Testis (tissue), 2 donors: Measurements from ENCODE around the gene WDR45B.
"Not testable (repeated sequence)": the region's sequence is repeated elsewhere in the genome, so short reads cannot be mapped to it uniquely, and the experiment has no call there.

Experiments
- CTCF ChIP-seq, 3 experiments: fragments of 450-650 bp in 2 of 3; fragments of 200-600 bp in 1 of 3; sonication (generic) in 1 of 3; IDR thresholded peaks; one replicate each; pipeline ENCODE4 v1.5.1; 2016 to 2019; ENCODE audit warnings: antibody characterized with exemption in 3 of 3, mild to moderate bottlenecking in 2 of 3, moderate library complexity in 1 of 3
- POLR2A ChIP-seq: fragments of 450-650 bp; IDR thresholded peaks from one replicate; pipeline ENCODE4 v1.6.1; 2017; ENCODE audit warnings: antibody characterized with exemption, mild to moderate bottlenecking, moderate library complexity

- not testable (repeated sequence) for TF ChIP-seq CTCF (IDR thresholded peaks at IDR 0.05); POLR2A
These were observed 72.5 kb downstream of the WDR45B start for GRCh38 chr17:82575581-82576221.
